ENCODE data around the gene SNTG2. TPM values are rescaled to one million over a fixed set of nuclear protein-coding genes. Genes with fewer than 3 reads are reported as not detected.

The SNTG2 gene
- total RNA-seq: 11.8 TPM

DNA sequence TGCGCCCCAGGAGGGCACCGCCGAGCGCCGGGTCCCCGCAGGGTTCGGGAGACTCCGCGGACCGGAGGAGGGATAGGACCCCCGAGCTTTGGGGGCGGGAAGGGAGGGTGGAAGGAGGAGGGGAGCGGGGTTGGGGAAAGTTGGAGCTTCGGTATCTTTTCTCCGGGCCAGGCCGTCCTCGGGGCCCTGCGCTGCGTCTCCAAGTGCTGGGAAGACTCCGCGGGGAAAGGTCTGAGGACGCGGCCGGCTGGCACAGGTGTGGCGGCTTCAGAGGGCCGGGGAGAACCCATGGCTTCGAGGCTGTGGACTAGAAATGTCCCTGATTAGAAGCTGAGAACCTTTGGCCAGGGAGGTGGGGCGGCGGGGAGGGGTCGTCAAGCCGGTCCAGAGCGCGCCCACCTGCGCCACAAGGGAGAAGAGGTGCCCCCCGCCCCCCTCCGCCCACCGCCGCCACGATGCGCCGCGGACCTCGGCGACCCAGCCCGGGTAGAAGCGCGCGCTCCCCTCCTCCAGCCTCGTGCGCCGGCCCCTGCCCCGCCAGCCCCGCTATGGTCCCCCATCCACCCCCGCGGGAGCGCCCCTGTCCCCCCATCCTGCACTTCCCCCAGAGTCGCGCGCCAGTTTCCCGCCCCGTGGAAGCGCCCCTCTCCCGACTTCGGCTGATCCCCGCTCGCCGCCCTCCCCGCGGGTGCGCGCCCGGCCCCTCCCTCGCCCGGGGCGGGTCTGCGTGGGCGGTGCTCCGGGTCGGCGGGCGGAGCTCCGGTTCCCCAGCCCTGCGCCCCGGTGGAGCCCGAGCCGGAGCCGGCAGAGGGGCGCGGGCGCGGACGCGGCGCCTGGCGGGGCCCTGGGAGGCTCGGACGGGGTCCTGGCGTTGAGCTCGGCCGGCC lies at the start of gene SNTG2:
Gene SNTG2, plus strand, starts transcription at position 770 of the 887 bp plus-strand sequence. CDS start 148 bp downstream, outside the sequence.
- H3K27me3 ChIP-seq: peaks cover 11% of the 10 kb centered on the region
- H3K4me3 ChIP-seq: peak within 1 kb of the TSS; percentile 45 to 50
- DNase-seq (ENCODE audit: extremely low spot score in 2 of 2): no peak
- H3K4me1 ChIP-seq: peaks cover 11% of the 10 kb centered on the region
- H3K27ac ChIP-seq: peak within 1 kb of the TSS; percentile 62
- no peaks in the 10 kb centered on the region for H3K9me3 ChIP-seq
- no peak for TF ChIP-seq POLR2A (IDR thresholded peaks at IDR 0.05)
- TF ChIP-seq POLR2AphosphoS5 (IDR thresholded peaks at IDR 0.05; ENCODE audit: insufficient read depth in 1 of 2, low read depth in 1 of 2): no peak
- TF ChIP-seq, protein P1, sequence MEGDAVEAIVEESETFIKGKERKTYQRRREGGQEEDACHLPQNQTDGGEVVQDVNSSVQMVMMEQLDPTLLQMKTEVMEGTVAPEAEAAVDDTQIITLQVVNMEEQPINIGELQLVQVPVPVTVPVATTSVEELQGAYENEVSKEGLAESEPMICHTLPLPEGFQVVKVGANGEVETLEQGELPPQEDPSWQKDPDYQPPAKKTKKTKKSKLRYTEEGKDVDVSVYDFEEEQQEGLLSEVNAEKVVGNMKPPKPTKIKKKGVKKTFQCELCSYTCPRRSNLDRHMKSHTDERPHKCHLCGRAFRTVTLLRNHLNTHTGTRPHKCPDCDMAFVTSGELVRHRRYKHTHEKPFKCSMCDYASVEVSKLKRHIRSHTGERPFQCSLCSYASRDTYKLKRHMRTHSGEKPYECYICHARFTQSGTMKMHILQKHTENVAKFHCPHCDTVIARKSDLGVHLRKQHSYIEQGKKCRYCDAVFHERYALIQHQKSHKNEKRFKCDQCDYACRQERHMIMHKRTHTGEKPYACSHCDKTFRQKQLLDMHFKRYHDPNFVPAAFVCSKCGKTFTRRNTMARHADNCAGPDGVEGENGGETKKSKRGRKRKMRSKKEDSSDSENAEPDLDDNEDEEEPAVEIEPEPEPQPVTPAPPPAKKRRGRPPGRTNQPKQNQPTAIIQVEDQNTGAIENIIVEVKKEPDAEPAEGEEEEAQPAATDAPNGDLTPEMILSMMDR (IDR thresholded peaks at IDR 0.05): no peak
- intact Hi-C loops (cut with DNase I): no loop called here
- H3K36me3 ChIP-seq: no peaks in the 10 kb centered on the region

DNA sequence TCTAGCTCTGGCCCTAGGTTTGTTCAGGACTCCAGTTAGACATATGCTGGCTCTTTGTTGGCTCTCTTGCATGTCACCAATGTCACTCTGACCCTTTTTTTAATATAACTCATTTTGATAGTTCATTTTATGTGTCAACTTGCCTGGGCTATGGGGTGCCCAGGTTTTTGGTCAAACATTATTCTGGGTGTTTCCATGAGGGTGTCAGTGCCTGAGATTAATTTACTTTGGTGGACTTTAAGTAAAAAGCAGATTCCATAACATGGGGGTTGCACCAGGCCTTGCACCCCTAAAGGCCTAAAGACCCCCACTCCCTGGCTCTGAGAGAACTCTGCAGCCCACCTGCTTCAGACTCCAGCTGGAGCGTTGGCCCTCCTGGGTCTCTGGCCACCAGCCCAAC lies 48.1 kb upstream of the SNTG2 start:
- Histone ChIP-seq H3K27me3 (no peaks in the 10 kb centered on the region), H3K27ac (no peak overlapping the region), H3K4me3 (no peak overlapping the region), H3K36me3 (no peaks in the 10 kb centered on the region), H3K9me3 (no peaks in the 10 kb centered on the region), H3K4me1 (no peaks in the 10 kb centered on the region)
- no peak for DNase-seq (ENCODE audit: extremely low spot score in 2 of 2)
- TF ChIP-seq POLR2A (IDR thresholded peaks at IDR 0.05): no peak
- TF ChIP-seq, protein P1 (IDR thresholded peaks at IDR 0.05): no peak
- no peak for TF ChIP-seq POLR2AphosphoS5 (IDR thresholded peaks at IDR 0.05; ENCODE audit: insufficient read depth in 1 of 2, low read depth in 1 of 2)
- intact Hi-C loops (cut with DNase I): no loop called here

DNA sequence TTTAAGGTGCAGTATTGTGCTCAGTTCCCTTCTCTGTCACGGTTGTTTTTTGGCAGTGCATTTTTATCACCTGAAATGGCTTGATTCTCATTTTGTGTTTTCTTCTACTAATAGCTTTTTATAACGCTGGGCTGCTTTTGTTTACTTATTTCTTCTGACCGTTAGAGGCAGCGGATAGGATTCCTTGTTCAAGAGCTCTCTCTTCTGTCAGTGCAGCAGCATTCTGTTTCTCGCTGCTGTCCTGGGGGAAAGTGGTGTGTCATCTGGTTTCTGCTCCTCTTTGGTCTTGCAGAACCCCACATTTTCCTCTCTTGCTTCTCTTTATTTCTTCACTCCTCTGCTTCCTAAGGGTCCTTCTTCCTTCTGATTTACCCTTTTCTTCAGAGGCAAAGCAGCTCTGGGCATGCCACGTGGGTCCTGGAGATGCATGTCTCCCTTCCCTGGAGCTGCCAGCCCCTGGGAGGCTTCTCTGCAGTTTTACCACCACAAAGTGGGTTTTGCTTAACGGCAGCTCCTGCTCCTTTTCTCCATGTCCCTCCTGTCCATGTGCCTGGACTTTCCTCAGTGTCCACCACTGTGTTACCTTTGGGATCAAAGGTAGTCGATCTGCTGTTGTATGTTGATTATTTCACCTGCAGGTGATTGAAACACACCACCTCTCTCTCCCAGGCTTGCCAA lies 47.3 kb upstream of the SNTG2 start:
- no peaks in the 10 kb centered on the region for H3K9me3 ChIP-seq
- intact Hi-C loops (cut with DNase I): no loop called here
- H3K27ac ChIP-seq: no peak overlapping the region
- no peaks in the 10 kb centered on the region for H3K36me3 ChIP-seq
- H3K27me3 ChIP-seq: no peaks in the 10 kb centered on the region
- TF ChIP-seq POLR2A (IDR thresholded peaks at IDR 0.05) (no peak), POLR2AphosphoS5 (IDR thresholded peaks at IDR 0.05; ENCODE audit: insufficient read depth in 1 of 2, low read depth in 1 of 2) (no peak)
- TF ChIP-seq, protein P1 (IDR thresholded peaks at IDR 0.05): no peak
- no peaks in the 10 kb centered on the region for H3K4me1 ChIP-seq
- H3K4me3 ChIP-seq: no peak overlapping the region
- peak; percentile 40 to 58 for DNase-seq (ENCODE audit: extremely low spot score in 2 of 2)

DNA sequence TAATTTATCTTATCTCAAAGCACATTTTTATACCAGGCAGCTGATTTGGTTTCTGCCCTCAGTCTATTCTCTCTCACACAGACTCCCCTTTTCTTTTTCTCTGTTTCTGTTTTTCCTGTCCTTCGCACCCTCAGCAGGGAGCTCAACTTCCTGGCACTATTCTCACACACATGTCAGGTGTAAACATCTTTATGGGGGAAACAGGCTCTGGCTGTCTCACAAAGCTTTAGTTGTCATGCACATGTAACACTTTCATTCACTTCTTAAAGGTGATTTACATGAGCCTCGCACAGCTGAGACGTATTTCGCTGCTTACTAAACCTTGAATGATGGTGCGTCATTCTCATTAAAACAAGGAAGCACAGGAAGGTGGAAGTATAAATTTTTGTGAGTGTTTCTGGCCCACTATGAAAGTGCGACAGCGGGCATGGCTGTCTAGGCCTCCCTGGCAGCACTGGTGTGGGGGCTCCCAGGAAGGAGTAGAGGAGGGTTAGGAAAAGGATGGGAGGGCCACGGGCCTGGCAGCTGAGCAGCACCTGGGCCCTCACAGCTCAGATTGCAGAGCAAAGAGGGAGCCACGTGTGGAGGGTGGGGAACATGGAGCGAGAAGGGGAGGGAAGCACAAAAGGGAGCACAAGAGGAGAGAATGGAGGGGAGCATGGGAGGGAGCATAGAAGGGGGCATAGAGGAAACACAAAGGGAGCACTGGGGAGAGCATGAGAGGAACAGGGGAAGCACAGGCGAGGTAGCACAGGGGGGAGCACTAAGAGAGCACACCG lies 46.2 kb upstream of the SNTG2 start:
- Histone ChIP-seq H3K4me3 (no peak overlapping the region), H3K27me3 (no peaks in the 10 kb centered on the region), H3K36me3 (no peaks in the 10 kb centered on the region), H3K9me3 (no peaks in the 10 kb centered on the region), H3K27ac (no peak overlapping the region), H3K4me1 (no peaks in the 10 kb centered on the region)
- peak; percentile 25 to 81 for DNase-seq (ENCODE audit: extremely low spot score in 2 of 2)
- intact Hi-C loops (cut with DNase I): no loop called here
- no peak for TF ChIP-seq POLR2A (IDR thresholded peaks at IDR 0.05)
- TF ChIP-seq, protein P1 (IDR thresholded peaks at IDR 0.05): no peak
